ENCODE data around the gene PTPN14. TPM values are rescaled to one million over a fixed set of nuclear protein-coding genes. Genes with fewer than 3 reads are reported as not detected.

PTPN14 gene
- polyA plus RNA-seq, 4 donors: 0.45 to 6.1 (median 3.2) TPM

GRCh38 chr1:214391873-214392645, 159.3 kb downstream of the PTPN14 start:
- Histone ChIP-seq H3K27me3 (ENCODE audit: control insufficient read depth in 3 of 3, insufficient read depth in 3 of 3, low read length in 3 of 3) (no peaks in the 10 kb centered on the region), H3K4me1 (ENCODE audit: control insufficient read depth in 3 of 3, insufficient read depth in 2 of 3, low read depth in 1 of 3, low read length in 2 of 3) (no peaks in the 10 kb centered on the region), H3K4me3 (ENCODE audit: low read depth in 1 of 3, low read length in 3 of 3) (no peak overlapping the region), H3K36me3 (ENCODE audit: control insufficient read depth in 3 of 3, insufficient read depth in 2 of 3, low read depth in 1 of 3, low read length in 3 of 3) (peaks cover 0 to 23% (median 0%) of the 10 kb centered on the region in 3 donors), H3K9me3 (ENCODE audit: control insufficient read depth in 2 of 2, insufficient read depth in 1 of 2, low read depth in 1 of 2, low read length in 1 of 2) (no peaks in the 10 kb centered on the region), H3K27ac (ENCODE audit: low read depth in 1 of 3, low read length in 2 of 3) (no peak overlapping the region)
- 89 to 93% (median 91%) methylated on average over 12 of the region's 12 CpGs for WGBS, 3 donors
- FAIRE-seq (no peak), DNase-seq (no peak)

GRCh38 chr1:214389734-214390133, 161.7 kb downstream of the PTPN14 start:
- no peaks in the 10 kb centered on the region for H3K9me3 ChIP-seq (ENCODE audit: control insufficient read depth in 2 of 2, insufficient read depth in 1 of 2, low read depth in 1 of 2, low read length in 1 of 2)
- no peaks in the 10 kb centered on the region for H3K27me3 ChIP-seq (ENCODE audit: control insufficient read depth in 3 of 3, insufficient read depth in 3 of 3, low read length in 3 of 3)
- peaks cover 0 to 28% (median 0%) of the 10 kb centered on the region in 3 donors for H3K36me3 ChIP-seq (ENCODE audit: control insufficient read depth in 3 of 3, insufficient read depth in 2 of 3, low read depth in 1 of 3, low read length in 3 of 3)
- no peak overlapping the region for H3K4me3 ChIP-seq (ENCODE audit: low read depth in 1 of 3, low read length in 3 of 3)
- WGBS, 3 donors: 71 to 84% (median 77%) methylated on average over 4 of the region's 4 CpGs
- FAIRE-seq (no peak), DNase-seq (no peak)
- no peak overlapping the region for H3K27ac ChIP-seq (ENCODE audit: low read depth in 1 of 3, low read length in 2 of 3)
- H3K4me1 ChIP-seq (ENCODE audit: control insufficient read depth in 3 of 3, insufficient read depth in 2 of 3, low read depth in 1 of 3, low read length in 2 of 3): no peaks in the 10 kb centered on the region

DNA sequence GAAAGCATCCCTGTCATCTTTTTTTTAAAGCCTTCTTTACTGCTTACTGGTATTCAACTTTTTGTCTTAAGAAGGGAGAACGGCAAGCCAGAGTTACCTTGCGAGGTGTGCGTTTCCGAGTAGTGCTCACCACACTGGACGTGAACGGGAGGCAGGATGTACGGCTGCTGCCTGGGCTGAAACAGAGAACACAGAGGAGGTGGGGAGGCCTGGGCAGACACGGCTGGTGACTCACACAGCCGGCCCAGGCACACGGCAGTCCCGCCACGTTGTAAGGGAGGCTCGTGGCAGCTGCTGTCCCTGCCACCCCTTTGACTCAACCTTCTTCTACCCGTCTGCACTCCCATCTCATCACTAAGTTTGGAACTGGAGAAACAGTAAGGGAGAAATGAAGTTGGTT, 164.7 kb downstream of the PTPN14 start:
- no peak overlapping the region for H3K4me3 ChIP-seq (ENCODE audit: low read depth in 1 of 3, low read length in 3 of 3)
- DNase-seq (no peak), FAIRE-seq (no peak)
- 84 to 93% (median 87%) methylated on average over 14 of the region's 14 CpGs for WGBS, 3 donors
- H3K27ac ChIP-seq (ENCODE audit: low read depth in 1 of 3, low read length in 2 of 3): no peak overlapping the region
- no peaks in the 10 kb centered on the region for H3K4me1 ChIP-seq (ENCODE audit: control insufficient read depth in 3 of 3, insufficient read depth in 2 of 3, low read depth in 1 of 3, low read length in 2 of 3)
- peaks cover 0 to 33% (median 0%) of the 10 kb centered on the region in 3 donors for H3K36me3 ChIP-seq (ENCODE audit: control insufficient read depth in 3 of 3, insufficient read depth in 2 of 3, low read depth in 1 of 3, low read length in 3 of 3)
- H3K9me3 ChIP-seq (ENCODE audit: control insufficient read depth in 2 of 2, insufficient read depth in 1 of 2, low read depth in 1 of 2, low read length in 1 of 2): no peaks in the 10 kb centered on the region
- no peaks in the 10 kb centered on the region for H3K27me3 ChIP-seq (ENCODE audit: control insufficient read depth in 3 of 3, insufficient read depth in 3 of 3, low read length in 3 of 3)

GRCh38 chr1:214386333-214386732, 165.1 kb downstream of the PTPN14 start:
- no peak for FAIRE-seq
- peaks cover 0 to 33% (median 0%) of the 10 kb centered on the region in 3 donors for H3K36me3 ChIP-seq (ENCODE audit: control insufficient read depth in 3 of 3, insufficient read depth in 2 of 3, low read depth in 1 of 3, low read length in 3 of 3)

DNA sequence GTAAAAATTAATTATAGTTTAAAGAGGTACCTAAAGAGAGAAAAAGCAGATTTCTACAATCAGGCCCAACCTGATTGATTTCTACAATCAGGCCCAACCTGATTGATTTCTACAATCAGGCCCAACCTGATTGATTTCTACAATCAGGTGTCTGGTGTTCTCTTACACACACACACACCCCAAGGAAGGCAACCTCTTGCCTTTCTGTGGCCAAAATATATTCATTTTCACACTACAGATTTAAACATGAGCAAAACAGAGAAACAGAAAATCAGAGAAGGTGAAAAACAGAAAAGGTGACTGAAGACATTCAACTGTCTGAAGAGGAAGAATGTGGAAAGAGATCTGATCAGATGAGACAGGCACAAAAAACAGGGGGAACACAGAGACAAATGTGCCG, 166.0 kb downstream of the PTPN14 start:
- Histone ChIP-seq H3K27me3 (ENCODE audit: control insufficient read depth in 3 of 3, insufficient read depth in 3 of 3, low read length in 3 of 3) (no peaks in the 10 kb centered on the region), H3K36me3 (ENCODE audit: control insufficient read depth in 3 of 3, insufficient read depth in 2 of 3, low read depth in 1 of 3, low read length in 3 of 3) (peaks cover 0 to 29% (median 0%) of the 10 kb centered on the region in 3 donors), H3K27ac (ENCODE audit: low read depth in 1 of 3, low read length in 2 of 3) (no peak overlapping the region), H3K4me1 (ENCODE audit: control insufficient read depth in 3 of 3, insufficient read depth in 2 of 3, low read depth in 1 of 3, low read length in 2 of 3) (no peaks in the 10 kb centered on the region), H3K4me3 (ENCODE audit: low read depth in 1 of 3, low read length in 3 of 3) (no peak overlapping the region), H3K9me3 (ENCODE audit: control insufficient read depth in 2 of 2, insufficient read depth in 1 of 2, low read depth in 1 of 2, low read length in 1 of 2) (no peaks in the 10 kb centered on the region)
- DNase-seq (no peak), FAIRE-seq (no peak)
- 94 to 100% (median 100%) methylated on average over 1 of the region's 1 CpG for WGBS, 3 donors

More at GRCh38 chr1:214386333-214386732, 165.1 kb downstream of the PTPN14 start:
- Histone ChIP-seq H3K4me1 (ENCODE audit: control insufficient read depth in 3 of 3, insufficient read depth in 2 of 3, low read depth in 1 of 3, low read length in 2 of 3) (no peaks in the 10 kb centered on the region), H3K4me3 (ENCODE audit: low read depth in 1 of 3, low read length in 3 of 3) (no peak overlapping the region), H3K9me3 (ENCODE audit: control insufficient read depth in 2 of 2, insufficient read depth in 1 of 2, low read depth in 1 of 2, low read length in 1 of 2) (no peaks in the 10 kb centered on the region), H3K27me3 (ENCODE audit: control insufficient read depth in 3 of 3, insufficient read depth in 3 of 3, low read length in 3 of 3) (no peaks in the 10 kb centered on the region), H3K27ac (ENCODE audit: low read depth in 1 of 3, low read length in 2 of 3) (no peak overlapping the region)
- 86 to 91% (median 89%) methylated on average over 7 of the region's 7 CpGs for whole genome bisulfite sequencing, 3 donors
- no peak for DNase-seq

DNA sequence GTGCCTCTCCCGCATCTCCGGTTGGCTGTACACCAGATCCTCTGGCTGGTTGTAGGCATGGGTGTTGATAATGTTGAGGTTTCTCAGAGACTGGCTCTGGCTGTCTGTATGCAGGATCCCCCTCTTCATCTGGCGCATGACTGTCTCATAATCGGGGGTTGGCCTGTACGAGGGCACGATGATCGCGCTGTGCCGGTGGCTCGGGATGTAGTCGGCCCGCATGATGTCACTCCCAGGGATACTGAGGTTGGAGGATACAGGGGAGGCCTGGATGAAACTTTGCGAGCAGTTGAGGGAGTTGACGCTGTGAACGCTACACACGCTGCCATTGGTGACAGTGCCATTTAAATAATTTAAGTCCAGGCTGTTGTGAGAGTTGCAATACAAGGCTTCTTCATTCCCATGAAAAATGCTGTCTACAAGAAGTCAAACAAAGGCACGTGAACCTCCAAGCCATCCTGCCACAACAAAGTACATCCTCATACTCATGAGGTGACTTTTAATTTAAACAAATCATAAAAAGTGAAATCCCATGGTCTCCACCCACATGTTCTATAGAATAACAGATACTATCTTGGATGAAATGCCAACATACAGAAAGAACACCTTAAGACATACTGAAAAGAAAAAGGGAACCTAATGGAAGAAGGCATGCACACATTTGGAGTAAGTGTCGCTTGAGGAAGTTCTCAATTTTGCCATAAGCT, 166.9 kb downstream of the PTPN14 start:
- H3K4me3 ChIP-seq (ENCODE audit: low read depth in 1 of 3, low read length in 3 of 3): no peak overlapping the region
- FAIRE-seq: no peak
- H3K27me3 ChIP-seq (ENCODE audit: control insufficient read depth in 3 of 3, insufficient read depth in 3 of 3, low read length in 3 of 3): no peaks in the 10 kb centered on the region
- H3K27ac ChIP-seq (ENCODE audit: low read depth in 1 of 3, low read length in 2 of 3): no peak overlapping the region
- H3K4me1 ChIP-seq (ENCODE audit: control insufficient read depth in 3 of 3, insufficient read depth in 2 of 3, low read depth in 1 of 3, low read length in 2 of 3): no peaks in the 10 kb centered on the region
- WGBS, 3 donors: 96% methylated on average over 18 of the region's 18 CpGs
- H3K9me3 ChIP-seq (ENCODE audit: control insufficient read depth in 2 of 2, insufficient read depth in 1 of 2, low read depth in 1 of 2, low read length in 1 of 2): no peaks in the 10 kb centered on the region
- H3K36me3 ChIP-seq (ENCODE audit: control insufficient read depth in 3 of 3, insufficient read depth in 2 of 3, low read depth in 1 of 3, low read length in 3 of 3): peaks cover 0 to 29% (median 0%) of the 10 kb centered on the region in 3 donors
- no peak for DNase-seq

DNA sequence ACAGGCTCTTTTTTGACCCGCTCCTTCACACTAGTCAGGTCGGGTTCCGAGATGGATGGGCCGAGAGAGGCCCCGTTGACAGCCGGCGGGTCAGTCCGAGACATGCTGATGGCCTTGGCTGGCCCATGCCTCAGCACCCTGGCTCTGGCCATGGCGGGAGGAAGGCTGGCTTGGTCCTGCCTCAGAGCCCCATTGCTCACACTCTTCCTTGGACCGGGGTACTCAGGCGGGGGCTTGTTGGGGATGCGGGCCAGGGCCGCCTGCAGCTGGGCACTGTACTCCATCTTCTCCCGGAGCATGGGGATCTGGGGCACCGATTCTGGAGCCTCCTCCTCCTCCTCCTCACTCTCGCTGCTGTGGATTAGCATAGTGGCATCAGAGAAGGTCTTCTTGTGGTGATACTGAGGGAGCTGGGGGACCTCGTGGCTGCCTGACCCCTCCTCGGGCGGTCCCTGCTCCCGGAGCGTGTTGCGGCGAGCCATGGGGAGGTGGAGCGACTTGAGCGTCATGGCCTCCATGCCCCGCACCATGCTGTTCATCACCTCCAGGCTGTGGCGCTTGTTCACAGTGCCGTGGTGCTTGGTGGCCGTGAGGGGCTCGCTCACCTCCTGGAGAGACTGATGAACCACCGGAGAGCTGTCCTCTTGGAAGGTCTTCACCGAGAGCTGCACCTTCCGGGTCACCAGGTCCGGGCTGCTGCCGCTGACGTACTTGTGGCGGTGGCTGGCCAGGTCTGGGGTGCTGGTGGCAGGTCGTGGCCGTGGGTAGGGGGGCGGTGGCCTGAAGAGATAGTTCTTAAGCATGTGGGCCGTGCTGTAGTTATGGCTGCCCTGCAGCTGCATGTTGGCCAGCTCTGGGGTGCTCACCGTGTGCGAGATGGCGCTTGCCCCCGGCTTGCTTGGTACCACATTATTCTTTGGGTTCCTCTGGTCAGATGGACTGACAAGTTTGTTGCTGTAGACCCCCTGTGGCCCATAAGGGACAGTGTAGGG, 167.7 kb downstream of the PTPN14 start:
- H3K27ac ChIP-seq (ENCODE audit: low read depth in 1 of 3, low read length in 2 of 3): no peak overlapping the region
- no peaks in the 10 kb centered on the region for H3K27me3 ChIP-seq (ENCODE audit: control insufficient read depth in 3 of 3, insufficient read depth in 3 of 3, low read length in 3 of 3)
- WGBS, 3 donors: 94 to 95% (median 95%) methylated on average over 39 to 45 of the region's 45 CpGs
- FAIRE-seq (no peak), DNase-seq (no peak)
- peaks cover 0 to 31% (median 0%) of the 10 kb centered on the region in 3 donors for H3K36me3 ChIP-seq (ENCODE audit: control insufficient read depth in 3 of 3, insufficient read depth in 2 of 3, low read depth in 1 of 3, low read length in 3 of 3)
- H3K9me3 ChIP-seq (ENCODE audit: control insufficient read depth in 2 of 2, insufficient read depth in 1 of 2, low read depth in 1 of 2, low read length in 1 of 2): no peaks in the 10 kb centered on the region
- no peak overlapping the region for H3K4me3 ChIP-seq (ENCODE audit: low read depth in 1 of 3, low read length in 3 of 3)
- H3K4me1 ChIP-seq (ENCODE audit: control insufficient read depth in 3 of 3, insufficient read depth in 2 of 3, low read depth in 1 of 3, low read length in 2 of 3): no peaks in the 10 kb centered on the region

All from small intestine (tissue), 7 donors.